Coronary artery (tissue), 2 donors: Measurements from ENCODE around the gene DGCR2.
"Not testable (repeated sequence)": the region's sequence is repeated elsewhere in the genome, so short reads cannot be mapped to it uniquely, and the experiment has no call there.

Experiments
- DNase-seq: peaks from one replicate; pipeline ENCODE4 v3.0.0-alpha.2; 2017; ENCODE audit warnings: low spot score
- H3K27ac ChIP-seq, 2 donors: fragments of 200-600 bp; sonication (generic); one replicate each; pipeline ENCODE4 v1.5.1; 2016 to 2019
- H3K4me3 ChIP-seq: fragments of 200-600 bp; sonication (generic); 2 replicates; pipeline ENCODE4 v1.5.1; 2016; ENCODE audit warnings: mild to moderate bottlenecking, moderate library complexity
- CTCF ChIP-seq: fragments of 200-600 bp; sonication (generic); IDR thresholded peaks from one replicate; pipeline ENCODE4 v1.5.1; 2019; ENCODE audit warnings: antibody characterized with exemption

DGCR2 gene

GRCh38 chr22:19086417-19086816 is 35.8 kb downstream of the DGCR2 start:
- H3K27ac ChIP-seq: peak overlapping the region in 1 of 2 donors; percentile 32
- TF ChIP-seq CTCF: no peak
- DNase-seq: peak; percentile 8

DNA sequence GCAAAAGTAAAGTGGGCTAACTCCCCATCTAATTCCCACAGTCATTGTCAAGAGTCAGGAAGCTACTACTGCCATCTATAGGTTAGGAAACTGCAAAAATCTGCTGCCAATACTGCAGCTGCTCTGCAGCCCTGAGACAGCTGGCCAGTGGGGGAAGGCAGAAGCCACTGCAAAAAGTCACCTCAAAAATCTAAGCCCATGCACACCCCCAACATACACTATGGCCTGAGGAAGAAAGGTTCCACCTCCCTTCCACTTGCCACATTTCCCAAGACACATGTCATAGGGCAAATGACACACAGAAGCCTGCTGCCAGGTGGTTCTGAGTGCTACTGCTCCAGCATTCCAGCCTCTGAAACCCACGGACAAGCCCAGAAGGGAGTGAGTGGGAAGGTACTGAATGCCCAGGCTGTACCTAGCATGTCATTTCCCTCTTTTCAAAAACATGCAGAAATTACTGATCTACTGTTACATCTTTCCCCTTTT is 36.9 kb downstream of the DGCR2 start:
- no peak for DNase-seq
- H3K27ac ChIP-seq: no peak overlapping the region
- no peak for TF ChIP-seq CTCF
- no peak overlapping the region for H3K4me3 ChIP-seq

More at GRCh38 chr22:19086417-19086816, 35.8 kb downstream of the DGCR2 start:
- H3K4me3 ChIP-seq: no peak overlapping the region

DNA sequence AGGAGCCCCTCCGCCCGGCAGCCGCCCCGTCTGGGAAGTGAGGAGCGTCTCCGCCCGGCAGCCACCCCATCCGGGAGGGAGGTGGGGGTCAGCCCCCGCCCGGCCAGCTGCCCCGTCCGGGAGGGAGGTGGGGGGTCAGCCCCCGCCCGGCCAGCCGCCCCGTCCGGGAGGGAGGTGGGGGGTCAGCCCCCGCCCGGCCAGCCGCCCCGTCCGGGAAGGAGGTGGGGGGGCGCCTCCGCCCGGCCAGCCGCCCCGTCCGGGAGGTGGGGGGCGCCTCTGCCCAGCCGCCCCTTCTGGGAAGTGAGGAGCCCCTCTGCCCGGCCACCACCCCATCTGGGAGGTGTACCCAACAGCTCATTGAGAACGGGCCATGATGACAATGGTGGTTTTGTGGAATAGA is 37.6 kb downstream of the DGCR2 start:
- H3K27ac ChIP-seq, DNase-seq, H3K4me3 ChIP-seq: not testable (repeated sequence)

DNA sequence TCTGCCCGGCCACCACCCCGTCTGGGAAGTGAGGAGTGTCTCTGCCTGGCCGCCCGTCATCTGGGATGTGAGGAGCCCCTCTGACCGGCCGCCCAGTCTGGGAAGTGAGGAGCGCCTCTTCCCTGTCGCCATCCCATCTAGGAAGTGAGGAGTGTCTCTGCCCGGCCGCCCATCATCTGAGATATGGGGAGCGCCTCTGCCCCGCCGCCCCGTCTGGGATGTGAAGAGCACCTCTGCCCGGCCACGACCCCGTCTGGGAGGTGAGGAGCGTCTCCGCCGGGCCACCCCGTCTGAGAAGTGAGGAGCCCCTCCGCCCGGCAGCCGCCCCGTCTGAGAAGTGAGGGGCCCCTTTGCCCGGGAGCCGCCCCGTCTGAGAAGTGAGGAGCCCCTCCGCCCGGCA is 38.1 kb downstream of the DGCR2 start:
- not testable (repeated sequence) for H3K27ac ChIP-seq, DNase-seq, H3K4me3 ChIP-seq

DNA sequence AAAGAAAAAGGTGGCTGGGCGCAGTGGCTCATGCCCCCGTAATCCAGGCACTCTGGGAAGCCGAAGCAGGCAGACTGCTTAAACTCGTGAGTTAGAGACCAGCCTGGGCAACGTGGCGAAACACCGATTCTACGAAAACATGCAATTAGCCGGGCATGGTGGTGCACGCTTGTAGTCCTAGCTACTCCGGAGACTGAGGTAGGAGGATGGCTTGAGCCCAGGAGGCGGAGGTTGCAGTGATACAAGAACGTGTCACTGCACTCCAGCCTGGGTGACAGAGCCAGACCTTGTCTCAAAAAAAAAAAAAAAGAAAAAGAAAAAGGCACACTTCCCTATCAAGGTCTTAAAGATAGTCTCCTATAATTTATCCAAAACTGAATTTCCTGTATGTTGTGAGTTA is 39.4 kb downstream of the DGCR2 start:
- no peak for DNase-seq
- Histone ChIP-seq H3K27ac (no peak overlapping the region), H3K4me3 (no peak overlapping the region)
- no peak for TF ChIP-seq CTCF

DNA sequence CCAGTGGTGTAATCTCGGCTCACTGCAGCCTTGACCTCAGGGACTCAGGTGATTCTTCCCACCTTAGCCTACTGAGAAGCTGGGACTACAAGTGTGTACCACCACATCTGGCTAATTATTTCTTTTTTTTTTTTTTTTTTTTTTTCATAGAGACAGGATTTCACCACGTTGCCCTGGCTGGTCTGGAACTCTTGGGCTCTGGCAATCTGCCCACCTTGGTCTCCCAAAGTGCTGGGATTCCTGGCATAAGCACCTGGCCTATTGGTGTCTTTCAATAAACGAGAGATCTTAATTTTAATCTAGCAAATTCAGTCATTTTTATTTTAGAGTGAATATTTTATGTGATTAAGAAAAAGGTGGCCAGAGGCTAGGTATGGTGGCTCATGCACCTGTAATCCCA is 40.1 kb downstream of the DGCR2 start:
- H3K27ac ChIP-seq: no peak overlapping the region
- DNase-seq: no peak
- no peak overlapping the region for H3K4me3 ChIP-seq
- no peak for TF ChIP-seq CTCF

GRCh38 chr22:19081351-19081750 is 40.9 kb downstream of the DGCR2 start:
- H3K27ac ChIP-seq: no peak overlapping the region
- no peak for TF ChIP-seq CTCF
- no peak overlapping the region for H3K4me3 ChIP-seq
- no peak for DNase-seq

DNA sequence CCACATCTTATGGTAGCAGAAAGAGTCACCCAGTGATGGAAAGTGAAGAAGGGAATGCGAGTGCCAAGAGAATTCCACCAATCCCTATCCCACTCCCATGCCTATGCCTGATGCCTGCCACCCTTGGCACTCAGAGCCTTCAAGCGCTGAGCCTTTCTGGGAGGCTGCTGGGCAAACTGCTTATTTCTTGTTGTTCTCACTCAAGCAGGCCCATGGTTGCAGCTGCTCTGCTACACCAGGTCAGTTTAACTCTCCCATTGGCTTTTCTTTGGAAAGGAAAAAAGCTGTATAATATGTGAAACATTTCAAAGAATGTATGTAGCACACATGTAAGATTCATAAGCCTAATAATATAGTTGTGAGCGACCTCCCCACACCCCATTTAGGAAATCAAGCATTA is 41.4 kb downstream of the DGCR2 start:
- DNase-seq: no peak
- no peak for TF ChIP-seq CTCF
- no peak overlapping the region for H3K4me3 ChIP-seq
- H3K27ac ChIP-seq: no peak overlapping the region
